CD14-positive monocyte (primary cell): Measurements from ENCODE around the gene PRPF19. TPM values are rescaled to one million over a fixed set of nuclear protein-coding genes. Genes with fewer than 3 reads are reported as not detected.

Source experiments
- DNase-seq, 3 donors: peaks; one replicate each; pipeline ENCODE4 v3.0.0-alpha.2; 2011 to 2022
- H2AFZ ChIP-seq: 2 replicates; pipeline ENCODE4 v1.6.0; 2012; ENCODE audit warnings: mild to moderate bottlenecking, low read depth, low read length, inconsistent platforms; ENCODE audit not compliant: insufficient read depth, poor library complexity, severe bottlenecking
- H3K27ac ChIP-seq, 2 donors: 1 replicate in 1 of 2; 2 replicates in 1 of 2; pipeline ENCODE4 v1.5.1; 2012 to 2013; ENCODE audit warnings: low read length in 2 of 2, control low read depth in 1 of 2, inconsistent platforms in 1 of 2, low read depth in 1 of 2, mild to moderate bottlenecking in 1 of 2
- H3K27me3 ChIP-seq, 2 donors: one replicate each; pipeline versions ENCODE4 v1.6.0 to v1.6.1; 2011 to 2013; ENCODE audit warnings: low read length in 2 of 2; ENCODE audit not compliant: control insufficient read depth in 2 of 2, insufficient read depth in 2 of 2
- H3K36me3 ChIP-seq, 2 donors: replicated peaks in 1 of 2; 1 replicate in 1 of 2; 2 replicates in 1 of 2; pipeline versions ENCODE4 v1.5.1 to v1.6.1; 2012 to 2013; ENCODE audit warnings: low read length in 2 of 2, control low read depth in 1 of 2, inconsistent platforms in 1 of 2, mild to moderate bottlenecking in 1 of 2; ENCODE audit not compliant: insufficient read depth in 2 of 2, control insufficient read depth in 1 of 2
- H3K4me1 ChIP-seq, 2 donors: 1 replicate in 1 of 2; 2 replicates in 1 of 2; pipeline versions ENCODE4 v1.5.1 to v1.6.1; 2012 to 2013; ENCODE audit warnings: low read length in 2 of 2, control low read depth in 1 of 2, inconsistent platforms in 1 of 2, mild to moderate bottlenecking in 1 of 2, moderate library complexity in 1 of 2; ENCODE audit not compliant: insufficient read depth in 2 of 2, control insufficient read depth in 1 of 2
- H3K4me2 ChIP-seq: replicated peaks from 2 replicates; pipeline ENCODE3; 2012; ENCODE audit warnings: low read length, moderate library complexity, mild to moderate bottlenecking; ENCODE audit not compliant: poor library complexity, severe bottlenecking; ENCODE audit errors: extremely low read depth
- H3K4me3 ChIP-seq, 3 experiments: fragments of 200-600 bp in 1 of 3; sonication (generic) in 1 of 3; replicated peaks in 1 of 3; 1 replicate in 2 of 3; 2 replicates in 1 of 3; pipeline ENCODE4 v1.5.1; 2011 to 2013; ENCODE audit warnings: low read length in 3 of 3, mild to moderate bottlenecking in 3 of 3, control low read depth in 2 of 3, low read depth in 2 of 3, inconsistent platforms in 1 of 3, moderate library complexity in 1 of 3
- H3K79me2 ChIP-seq: 2 replicates; pipeline ENCODE4 v1.6.0; 2012; ENCODE audit warnings: mild to moderate bottlenecking, control low read depth, inconsistent platforms, low read length, moderate library complexity; ENCODE audit not compliant: insufficient read depth
- H3K9ac ChIP-seq: 2 replicates; pipeline ENCODE4 v1.6.0; 2017; ENCODE audit warnings: low read length, mild to moderate bottlenecking; ENCODE audit not compliant: insufficient read depth, poor library complexity, severe bottlenecking
- H3K9me3 ChIP-seq, 2 donors: replicated peaks in 1 of 2; 1 replicate in 1 of 2; 2 replicates in 1 of 2; pipeline versions ENCODE4 v1.5.1 to v1.6.1; 2012 to 2013; ENCODE audit warnings: low read length in 2 of 2, control low read depth in 1 of 2; ENCODE audit not compliant: control insufficient read depth in 1 of 2, insufficient read depth in 1 of 2
- H4K20me1 ChIP-seq: 2 replicates; pipeline ENCODE4 v1.6.0; 2012; ENCODE audit warnings: mild to moderate bottlenecking, low read length, control low read depth, moderate library complexity; ENCODE audit not compliant: insufficient read depth
- H3K27ac Mint-ChIP-seq, 7 donors: one replicate each; pipeline ENCODE4 v1.8.0; 2020; ENCODE audit warnings: mild to moderate bottlenecking in 7 of 7, mixed read lengths in 7 of 7, moderate library complexity in 6 of 7, inconsistent platforms in 2 of 7
- H3K27me3 Mint-ChIP-seq, 3 donors: one replicate each; pipeline ENCODE4 v1.8.0; 2021 to 2022; ENCODE audit warnings: low read depth in 3 of 3, mild to moderate bottlenecking in 3 of 3, mixed read lengths in 3 of 3, moderate library complexity in 3 of 3, inconsistent platforms in 1 of 3
- H3K36me3 Mint-ChIP-seq, 2 donors: one replicate each; pipeline ENCODE4 v1.8.0; 2020; ENCODE audit warnings: mixed read lengths in 2 of 2, inconsistent platforms in 1 of 2, mild to moderate bottlenecking in 1 of 2
- H3K4me1 Mint-ChIP-seq: one replicate; pipeline ENCODE4 v1.8.0; 2020; ENCODE audit warnings: mild to moderate bottlenecking, mixed read lengths
- H3K4me3 Mint-ChIP-seq, 2 donors: one replicate each; pipeline ENCODE4 v1.8.0; 2020; ENCODE audit warnings: mild to moderate bottlenecking in 2 of 2, mixed read lengths in 2 of 2, moderate library complexity in 1 of 2
- H3K9me3 Mint-ChIP-seq, 7 donors: one replicate each; pipeline ENCODE4 v1.8.0; 2020 to 2022; ENCODE audit warnings: mixed read lengths in 7 of 7, mild to moderate bottlenecking in 6 of 7, moderate library complexity in 6 of 7, inconsistent platforms in 2 of 7
- CTCF ChIP-seq: fragments of 200-600 bp; IDR thresholded peaks from one replicate; pipeline ENCODE4 v1.8.0; 2022; ENCODE audit warnings: antibody characterized with exemption, mild to moderate bottlenecking
- WGBS: methylation state at CpG from one replicate; pipeline ENCODE4 v1.1.5; 2013; ENCODE audit warnings: missing lambda C conversion rate; ENCODE audit not compliant: insufficient coverage; 5-methylcytosine and 5-hydroxymethylcytosine counted together
- intact Hi-C, 2 donors: fragments of 100-400 bp; cut with micrococcal nuclease; formaldehyde crosslinking; loops; one replicate each; pipeline versions ENCODE4 v1.15.0 to v1.15.1; 2023
- polyA plus RNA-seq, 3 donors: library from polyadenylated mRNA; depleted of rRNA in 1 of 3; unstranded in 2 of 3; stranded (reverse) in 1 of 3; fragments of 300-500 nt in 2 of 3; fragments of >200 nt in 1 of 3; fragmentation: Illumina TruSeq in 2 of 3; gene quantifications; 1 replicate in 2 of 3; 2 replicates in 1 of 3; pipeline ENCODE4 v1.2.3, GENCODE V29; 2012 to 2021

The PRPF19 gene
- polyA plus RNA-seq, 3 donors = 7.8 to 33.2 (median 12.2) TPM

- H3K4me3 ChIP-seq = no peak overlapping the region
- H3K9me3 ChIP-seq = no peaks in the 10 kb centered on the region
- no peaks in the 10 kb centered on the region for H3K27me3 ChIP-seq
- H3K79me2 ChIP-seq = peaks cover 56% of the 10 kb centered on the region
- Mint-ChIP-seq H3K36me3 (peaks cover 94 to 100% of the 10 kb centered on the region in 2 donors), H3K4me1 (peaks cover 55% of the 10 kb centered on the region), H3K27ac (peak overlapping the region in 6 of 7 donors; percentile 28 to 85 (median 70)), H3K27me3 (peaks cover 8 to 15% (median 12%) of the 10 kb centered on the region in 3 donors), H3K9me3 (peaks cover 0 to 5% (median 0%) of the 10 kb centered on the region in 7 donors), H3K4me3 (no peak overlapping the region)
- no peak for DNase-seq
- H3K9ac ChIP-seq = no peak overlapping the region
- TF ChIP-seq CTCF = no peak
- no peak overlapping the region for H2AFZ ChIP-seq
- intact Hi-C loops = no loop called here
- no peak overlapping the region for H3K27ac ChIP-seq
- H3K36me3 ChIP-seq = peaks cover 72 to 89% of the 10 kb centered on the region in 2 donors
- H3K4me1 ChIP-seq = peaks cover 27 to 52% of the 10 kb centered on the region in 2 donors
- WGBS = no CpG with 5 or more reads among the region's 5 CpGs
- H4K20me1 ChIP-seq = peaks cover 100% of the 10 kb centered on the region
- H3K4me2 ChIP-seq = no peak overlapping the region
Measured at GRCh38 chr11:60945295-60945667, 38.9 kb upstream of the PRPF19 start.

GRCh38 chr11:60944490-60945294 is 38.3 kb upstream of the PRPF19 start:
- DNase-seq = peak; percentile 60 to 79 (median 60)
- H3K27ac Mint-ChIP-seq = peak overlapping the region; percentile 21 to 85 (median 70)
- H3K9me3 Mint-ChIP-seq = peaks cover 0 to 5% (median 0%) of the 10 kb centered on the region in 7 donors
- no peak overlapping the region for H2AFZ ChIP-seq
- H3K4me3 Mint-ChIP-seq = no peak overlapping the region
- H3K27me3 Mint-ChIP-seq = peaks cover 8 to 13% (median 10%) of the 10 kb centered on the region in 3 donors
- H3K4me1 ChIP-seq = peaks cover 21 to 46% of the 10 kb centered on the region in 2 donors
- peak; percentile 50 for TF ChIP-seq CTCF
- intact Hi-C loops = no loop called here
- peaks cover 95 to 100% of the 10 kb centered on the region in 2 donors for H3K36me3 Mint-ChIP-seq
- H3K27me3 ChIP-seq = no peaks in the 10 kb centered on the region
- peaks cover 50% of the 10 kb centered on the region for H3K4me1 Mint-ChIP-seq
- 71% methylated on average over 5 of the region's 11 CpGs for WGBS
- peaks cover 50% of the 10 kb centered on the region for H3K79me2 ChIP-seq
- H3K9ac ChIP-seq = no peak overlapping the region
- no peak overlapping the region for H3K27ac ChIP-seq
- H4K20me1 ChIP-seq = peaks cover 100% of the 10 kb centered on the region
- H3K9me3 ChIP-seq = no peaks in the 10 kb centered on the region
- peaks cover 78 to 95% of the 10 kb centered on the region in 2 donors for H3K36me3 ChIP-seq
- no peak overlapping the region for H3K4me2 ChIP-seq
- H3K4me3 ChIP-seq = no peak overlapping the region
